ENCODE measurements around the gene EEF2K.

DNA sequence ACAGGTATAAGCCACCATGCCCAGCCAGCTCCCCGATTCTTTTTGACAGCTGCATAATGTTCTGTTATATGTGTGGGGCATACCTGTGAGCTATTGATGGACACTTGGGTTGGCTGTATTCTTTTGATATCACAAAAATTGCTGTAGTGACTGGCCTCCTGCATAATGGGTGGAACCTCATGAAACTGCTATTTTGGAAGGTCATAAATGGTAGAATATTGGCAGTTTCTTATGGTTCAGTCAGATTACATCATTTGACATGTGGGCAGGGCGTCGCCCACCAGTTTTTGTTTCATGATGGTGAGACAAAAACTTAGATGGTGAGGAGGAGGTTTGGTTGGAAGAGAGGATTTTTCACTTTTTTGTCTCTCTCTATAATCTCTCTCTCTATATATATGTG is 64.4 kb downstream of the EEF2K start:
- TF ChIP-seq, protein P1, sequence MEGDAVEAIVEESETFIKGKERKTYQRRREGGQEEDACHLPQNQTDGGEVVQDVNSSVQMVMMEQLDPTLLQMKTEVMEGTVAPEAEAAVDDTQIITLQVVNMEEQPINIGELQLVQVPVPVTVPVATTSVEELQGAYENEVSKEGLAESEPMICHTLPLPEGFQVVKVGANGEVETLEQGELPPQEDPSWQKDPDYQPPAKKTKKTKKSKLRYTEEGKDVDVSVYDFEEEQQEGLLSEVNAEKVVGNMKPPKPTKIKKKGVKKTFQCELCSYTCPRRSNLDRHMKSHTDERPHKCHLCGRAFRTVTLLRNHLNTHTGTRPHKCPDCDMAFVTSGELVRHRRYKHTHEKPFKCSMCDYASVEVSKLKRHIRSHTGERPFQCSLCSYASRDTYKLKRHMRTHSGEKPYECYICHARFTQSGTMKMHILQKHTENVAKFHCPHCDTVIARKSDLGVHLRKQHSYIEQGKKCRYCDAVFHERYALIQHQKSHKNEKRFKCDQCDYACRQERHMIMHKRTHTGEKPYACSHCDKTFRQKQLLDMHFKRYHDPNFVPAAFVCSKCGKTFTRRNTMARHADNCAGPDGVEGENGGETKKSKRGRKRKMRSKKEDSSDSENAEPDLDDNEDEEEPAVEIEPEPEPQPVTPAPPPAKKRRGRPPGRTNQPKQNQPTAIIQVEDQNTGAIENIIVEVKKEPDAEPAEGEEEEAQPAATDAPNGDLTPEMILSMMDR (IDR thresholded peaks at IDR 0.05): no peak
- no peak for TF ChIP-seq POLR2A (IDR thresholded peaks at IDR 0.05)

Measured in body of pancreas (tissue), 4 donors.